Smooth muscle cell (in vitro differentiated cells): ENCODE data around the gene C6orf132. TPM values are rescaled to one million over a fixed set of nuclear protein-coding genes. Genes with fewer than 3 reads are reported as not detected.
A peak's percentile ranks its signal among the peaks of the same experiment; 100 is the strongest.

Experiments
- DNase-seq: peaks from one replicate; lab custom pipeline; 2025; ENCODE audit not compliant: unreplicated experiment; lab: John Stamatoyannopoulos, UW
- H2AFZ ChIP-seq: fragments of 200-600 bp; sonication (generic); 2 replicates; pipeline ENCODE4 v1.6.0; 2016; ENCODE audit warnings: antibody characterized with exemption, low read depth, mild to moderate bottlenecking
- H3F3A ChIP-seq: fragments of 200-600 bp; sonication (generic); 2 replicates; pipeline ENCODE4 v1.6.0; 2017; ENCODE audit warnings: antibody characterized with exemption, low read depth
- H3K27ac ChIP-seq: fragments of 200-600 bp; sonication (generic); 2 replicates; pipeline ENCODE4 v1.5.1; 2016; ENCODE audit warnings: low read depth, mild to moderate bottlenecking
- H3K27me3 ChIP-seq: fragments of 200-600 bp; sonication (generic); 2 replicates; pipeline ENCODE4 v1.6.1; 2016; ENCODE audit warnings: low read depth, mild to moderate bottlenecking
- H3K36me3 ChIP-seq: fragments of 200-600 bp; sonication (generic); 2 replicates; pipeline ENCODE4 v1.5.1; 2016; ENCODE audit warnings: low read depth
- H3K4me1 ChIP-seq: fragments of 200-600 bp; sonication (generic); 2 replicates; pipeline ENCODE4 v1.5.1; 2016; ENCODE audit warnings: low read depth
- H3K4me2 ChIP-seq: fragments of 200-600 bp; sonication (generic); 2 replicates; pipeline ENCODE4 v1.6.0; 2016; ENCODE audit warnings: mild to moderate bottlenecking
- H3K4me3 ChIP-seq: fragments of 200-600 bp; sonication (generic); 2 replicates; pipeline ENCODE4 v1.5.1; 2016; ENCODE audit warnings: mild to moderate bottlenecking
- H3K79me2 ChIP-seq: fragments of 200-600 bp; sonication (generic); 2 replicates; pipeline ENCODE4 v1.6.0; 2016; ENCODE audit warnings: low read depth, mild to moderate bottlenecking
- H3K9ac ChIP-seq: fragments of 200-600 bp; sonication (generic); 2 replicates; pipeline ENCODE4 v1.6.0; 2016; ENCODE audit warnings: low read depth
- H3K9me3 ChIP-seq: fragments of 200-600 bp; sonication (generic); replicated peaks from 2 replicates; pipeline ENCODE4 v1.5.1; 2016; ENCODE audit warnings: low read depth
- H4K20me1 ChIP-seq: fragments of 200-600 bp; sonication (generic); 2 replicates; pipeline ENCODE4 v1.6.0; 2016; ENCODE audit warnings: low read depth
- WGBS: methylation state at CpG from one replicate; pipeline ENCODE4 v1.1.7; 2016; ENCODE audit warnings: low lambda C conversion rate; 5-methylcytosine and 5-hydroxymethylcytosine counted together
- polyA plus RNA-seq: library from polyadenylated mRNA; unstranded; fragments of >200 nt; fragmentation: Nextera tagmentation; extraction: Ambion mirVana; gene quantifications from 2 replicates; pipeline ENCODE4 v1.2.1, GENCODE V29; 2016
- total RNA-seq: library from RNA; depleted of rRNA; stranded (reverse); fragments of >200 nt; gene quantifications from 2 replicates; pipeline ENCODE4 v1.2.3, GENCODE V29; 2014
- TF ChIP-seq, protein P1 (sequence below): fragments of 200-600 bp; sonication (generic); IDR thresholded peaks from 2 replicates; pipeline ENCODE4 v1.5.1; 2017; ENCODE audit warnings: borderline replicate concordance, mild to moderate bottlenecking, antibody characterized with exemption; ENCODE audit not compliant: insufficient read depth, poor library complexity, severe bottlenecking

C6orf132 gene
- total and polyA plus RNA-seq, 2 experiments from 2014 or later: 1.4 to 4.9 TPM

DNA sequence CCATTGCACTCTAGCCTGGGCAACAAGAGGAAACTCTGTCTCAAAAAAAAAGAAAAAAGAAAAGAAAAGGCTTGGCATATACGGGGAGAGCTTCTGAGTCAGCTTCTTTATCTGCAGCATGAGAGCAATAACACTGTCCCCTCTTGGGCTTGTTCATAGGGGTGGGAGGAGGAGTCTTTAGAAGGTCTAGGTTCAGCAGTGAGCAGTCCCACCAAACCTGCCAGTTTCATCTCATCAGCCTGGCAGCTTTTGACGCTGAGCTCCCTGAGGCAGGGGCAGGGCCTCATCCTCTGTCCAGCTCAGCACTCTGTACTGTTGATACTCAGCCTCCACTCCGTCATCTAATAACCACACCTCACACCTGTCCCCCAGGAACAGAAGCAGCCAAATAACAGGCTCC is 5.6 kb upstream of the C6orf132 start:
- H3K4me1 ChIP-seq: no peaks in the 10 kb centered on the region
- H3K4me2 ChIP-seq: no peak overlapping the region
- H3K27me3 ChIP-seq: no peaks in the 10 kb centered on the region
- H4K20me1 ChIP-seq: no peaks in the 10 kb centered on the region
- 30% methylated on average over 3 of the region's 3 CpGs for WGBS
- no peaks in the 10 kb centered on the region for H3K79me2 ChIP-seq
- no peak for DNase-seq
- no peaks in the 10 kb centered on the region for H3K9me3 ChIP-seq
- H2AFZ ChIP-seq: no peak overlapping the region
- TF ChIP-seq, protein P1, sequence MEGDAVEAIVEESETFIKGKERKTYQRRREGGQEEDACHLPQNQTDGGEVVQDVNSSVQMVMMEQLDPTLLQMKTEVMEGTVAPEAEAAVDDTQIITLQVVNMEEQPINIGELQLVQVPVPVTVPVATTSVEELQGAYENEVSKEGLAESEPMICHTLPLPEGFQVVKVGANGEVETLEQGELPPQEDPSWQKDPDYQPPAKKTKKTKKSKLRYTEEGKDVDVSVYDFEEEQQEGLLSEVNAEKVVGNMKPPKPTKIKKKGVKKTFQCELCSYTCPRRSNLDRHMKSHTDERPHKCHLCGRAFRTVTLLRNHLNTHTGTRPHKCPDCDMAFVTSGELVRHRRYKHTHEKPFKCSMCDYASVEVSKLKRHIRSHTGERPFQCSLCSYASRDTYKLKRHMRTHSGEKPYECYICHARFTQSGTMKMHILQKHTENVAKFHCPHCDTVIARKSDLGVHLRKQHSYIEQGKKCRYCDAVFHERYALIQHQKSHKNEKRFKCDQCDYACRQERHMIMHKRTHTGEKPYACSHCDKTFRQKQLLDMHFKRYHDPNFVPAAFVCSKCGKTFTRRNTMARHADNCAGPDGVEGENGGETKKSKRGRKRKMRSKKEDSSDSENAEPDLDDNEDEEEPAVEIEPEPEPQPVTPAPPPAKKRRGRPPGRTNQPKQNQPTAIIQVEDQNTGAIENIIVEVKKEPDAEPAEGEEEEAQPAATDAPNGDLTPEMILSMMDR: no peak
- H3K9ac ChIP-seq: no peak overlapping the region
- no peaks in the 10 kb centered on the region for H3K36me3 ChIP-seq
- no peak overlapping the region for H3K4me3 ChIP-seq
- H3K27ac ChIP-seq: no peak overlapping the region
- H3F3A ChIP-seq: no peaks in the 10 kb centered on the region

DNA sequence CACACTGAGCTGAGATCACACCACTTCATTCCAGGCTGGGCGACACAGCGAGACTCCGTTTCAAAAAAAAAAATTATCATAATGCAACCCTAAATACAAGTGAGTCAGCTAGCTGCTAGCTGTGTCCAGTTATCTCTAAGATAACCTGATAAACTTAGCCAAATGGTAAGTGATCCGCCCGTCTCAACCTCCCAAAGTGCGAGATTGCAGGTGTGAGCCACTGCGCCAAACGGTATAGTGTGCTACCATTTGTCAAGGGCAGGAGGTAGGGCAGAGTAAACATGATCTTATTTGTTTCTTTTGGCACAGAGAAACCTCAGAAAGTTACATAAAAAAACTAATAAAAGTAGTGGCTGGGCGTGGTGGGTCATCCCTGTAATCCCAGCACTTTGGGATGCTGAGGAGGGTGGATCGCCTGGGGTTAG is 4.7 kb upstream of the C6orf132 start:
- no peak for DNase-seq
- Histone ChIP-seq H3K36me3 (no peaks in the 10 kb centered on the region), H3K27me3 (no peaks in the 10 kb centered on the region), H2AFZ (no peak overlapping the region), H3K4me3 (no peak overlapping the region), H3K9ac (no peak overlapping the region), H3K79me2 (no peaks in the 10 kb centered on the region), H3F3A (no peaks in the 10 kb centered on the region), H3K4me2 (no peak overlapping the region), H3K9me3 (no peaks in the 10 kb centered on the region), H3K4me1 (no peaks in the 10 kb centered on the region), H4K20me1 (no peaks in the 10 kb centered on the region), H3K27ac (no peak overlapping the region)
- TF ChIP-seq, protein P1: no peak
- WGBS: 86% methylated on average over 10 of the region's 10 CpGs

DNA sequence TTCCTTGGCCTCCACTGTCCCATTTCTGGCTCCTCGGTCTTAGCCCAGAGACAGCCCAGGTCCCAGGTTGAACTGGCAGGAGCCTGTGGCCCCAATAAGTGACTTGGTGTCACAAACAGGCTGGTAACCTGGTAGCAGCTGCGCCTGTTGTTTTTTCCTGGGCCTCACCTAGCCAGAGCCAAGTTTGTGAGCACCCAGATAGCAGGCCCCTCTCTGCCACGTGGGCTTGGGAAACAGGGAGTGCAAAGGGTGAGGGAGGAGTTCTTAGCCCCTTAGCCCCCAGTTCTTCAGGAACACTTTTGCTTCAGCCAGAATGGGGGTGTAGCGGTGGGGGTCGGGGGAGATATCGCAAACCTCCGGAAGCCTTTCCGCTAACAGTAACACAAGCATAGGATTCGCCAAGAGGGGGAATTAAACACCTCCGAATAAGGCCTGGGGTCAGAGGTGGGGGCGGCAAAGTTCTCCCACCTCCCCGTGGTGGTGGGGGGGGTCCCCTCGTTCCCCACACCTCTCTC is 760 bp downstream of the C6orf132 start:
- Histone ChIP-seq H3K4me2 (peak overlapping the region; percentile 89), H2AFZ (peak overlapping the region; percentile 87), H3K9me3 (no peaks in the 10 kb centered on the region), H3K36me3 (no peaks in the 10 kb centered on the region), H3K27me3 (no peaks in the 10 kb centered on the region), H3K4me3 (peak overlapping the region; percentile 78), H4K20me1 (peaks cover 4% of the 10 kb centered on the region), H3F3A (peaks cover 30% of the 10 kb centered on the region), H3K9ac (peak overlapping the region; percentile 70), H3K27ac (peak overlapping the region; percentile 75), H3K79me2 (no peaks in the 10 kb centered on the region), H3K4me1 (peaks cover 43% of the 10 kb centered on the region)
- TF ChIP-seq, protein P1: no peak
- WGBS: 18% methylated on average over 8 of the region's 13 CpGs
- DNase-seq: no peak

DNA sequence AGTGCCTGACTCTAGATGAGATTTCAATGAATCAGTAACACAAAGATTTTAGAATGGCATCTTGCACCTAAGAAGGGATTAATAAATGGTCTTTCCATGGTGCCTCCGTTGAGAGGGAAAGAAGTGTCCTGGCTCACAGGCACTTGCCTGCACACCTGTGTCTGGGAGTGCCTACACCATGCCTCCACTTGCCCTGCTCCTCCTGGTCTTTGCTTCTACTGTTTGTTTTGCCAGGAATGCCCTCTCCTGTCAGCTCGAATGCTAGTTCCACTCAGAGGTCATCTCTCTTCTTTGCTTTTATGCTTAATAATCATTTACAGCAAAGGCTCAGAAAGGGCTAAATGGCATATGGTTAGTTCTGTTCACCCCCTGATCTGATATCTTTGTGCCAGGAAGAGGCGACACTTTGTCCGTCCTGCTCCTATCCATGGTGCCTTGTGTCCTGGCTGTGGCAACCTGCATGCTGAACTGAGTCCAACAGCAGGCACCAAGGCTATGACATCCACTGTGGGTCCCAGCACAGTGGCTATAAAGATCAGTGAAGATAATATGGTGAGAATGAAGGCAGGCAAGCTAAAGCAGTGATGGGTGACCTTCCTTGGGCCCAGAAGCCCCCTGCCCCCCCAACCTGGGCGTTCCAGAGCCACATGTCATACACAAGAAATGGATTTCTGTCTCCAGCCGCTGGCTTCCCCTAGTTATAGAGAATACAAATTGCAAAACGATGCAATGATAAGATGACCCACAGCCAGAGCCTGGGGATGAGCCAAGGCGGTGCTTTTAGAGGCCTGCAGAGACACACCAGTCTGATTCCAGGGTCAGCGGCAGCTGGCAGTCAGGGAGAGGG is 1.4 kb downstream of the C6orf132 start:
- H2AFZ ChIP-seq: peak overlapping the region; percentile 87
- H3K4me1 ChIP-seq: peaks cover 49% of the 10 kb centered on the region
- H3K4me3 ChIP-seq: peak overlapping the region; percentile 78
- WGBS: 47% methylated on average over 9 of the region's 9 CpGs
- no peak for DNase-seq
- H3K9ac ChIP-seq: peak overlapping the region; percentile 70
- H3K4me2 ChIP-seq: peak overlapping the region; percentile 89
- H3K36me3 ChIP-seq: no peaks in the 10 kb centered on the region
- no peaks in the 10 kb centered on the region for H3K9me3 ChIP-seq
- H3K27me3 ChIP-seq: no peaks in the 10 kb centered on the region
- peaks cover 30% of the 10 kb centered on the region for H3F3A ChIP-seq
- peaks cover 4% of the 10 kb centered on the region for H4K20me1 ChIP-seq
- TF ChIP-seq, protein P1: no peak
- H3K79me2 ChIP-seq: no peaks in the 10 kb centered on the region
- peak overlapping the region; percentile 75 for H3K27ac ChIP-seq
